Stimulated activated effector memory CD8-positive, alpha-beta T cell treated with anti-CD3 and anti-CD28 coated beads, Interleukin-12 subunit alpha, Interleukin-12 subunit beta, amount 100 ng/mL, for 72 hours (primary cell): ENCODE results near the gene OR51A4.
"Not testable (repeated sequence)": the region's sequence is repeated elsewhere in the genome, so short reads cannot be mapped to it uniquely, and the experiment has no call there.

Experiments used
- ATAC-seq: fragments of 150-1000 bp; cut with Tn5 transposase; 2 replicates; pipeline ENCODE4 v1.10.0; 2021
- DNase-seq, 2 donors: peaks; one replicate each; pipeline ENCODE4 v3.0.0; 2021 to 2022; ENCODE audit warnings: low spot score in 2 of 2
- H3K27ac Mint-ChIP-seq: one replicate; pipeline ENCODE4 v1.8.0; 2022; ENCODE audit warnings: mild to moderate bottlenecking, mixed read lengths
- H3K36me3 Mint-ChIP-seq: one replicate; pipeline ENCODE4 v1.8.0; 2022; ENCODE audit warnings: mild to moderate bottlenecking, mixed read lengths
- H3K4me1 Mint-ChIP-seq: one replicate; pipeline ENCODE4 v1.8.0; 2022; ENCODE audit warnings: mixed read lengths
- H3K4me3 Mint-ChIP-seq: one replicate; pipeline ENCODE4 v1.8.0; 2022; ENCODE audit warnings: mild to moderate bottlenecking, mixed read lengths
- H3K9me3 Mint-ChIP-seq: one replicate; pipeline ENCODE4 v1.8.0; 2022; ENCODE audit warnings: mixed read lengths

The OR51A4 gene

GRCh38 chr11:4947505-4947904, at the start of gene OR51A4:
TSS of gene OR51A4 (minus strand) at chr11:4947605. CDS start at chr11:4947100, 505 bp downstream.
- no peak within 1 kb of the TSS for H3K27ac Mint-ChIP-seq
- no peaks in the 10 kb centered on the region for H3K9me3 Mint-ChIP-seq
- H3K4me1 Mint-ChIP-seq, result no peaks in the 10 kb centered on the region
- H3K36me3 Mint-ChIP-seq, result no peaks in the 10 kb centered on the region
- DNase-seq, result no peak
- ATAC-seq, result no peak
- H3K4me3 Mint-ChIP-seq, result no peak within 1 kb of the TSS

- no peak for DNase-seq
- no peak within 1 kb of the TSS for H3K4me3 Mint-ChIP-seq
- H3K4me1 Mint-ChIP-seq, result no peaks in the 10 kb centered on the region
- H3K36me3 Mint-ChIP-seq, result no peaks in the 10 kb centered on the region
- ATAC-seq, result no peak
- no peak within 1 kb of the TSS for H3K27ac Mint-ChIP-seq
- H3K9me3 Mint-ChIP-seq, result no peaks in the 10 kb centered on the region
Observed at GRCh38 chr11:4994551-4994950, 47.1 kb upstream of the OR51A4 start, which contains the start of gene OR51L1. TSS of gene OR51L1 (plus strand) at chr11:4994851. CDS start at chr11:4998983, 4,132 bp downstream.

- H3K36me3 Mint-ChIP-seq, result no peaks in the 10 kb centered on the region
- ATAC-seq (peak; percentile 37), DNase-seq (no peak)
- H3K4me3 Mint-ChIP-seq, result no peak overlapping the region
- no peak overlapping the region for H3K27ac Mint-ChIP-seq
- no peaks in the 10 kb centered on the region for H3K4me1 Mint-ChIP-seq
- peaks cover 4% of the 10 kb centered on the region for H3K9me3 Mint-ChIP-seq
Observed at GRCh38 chr11:4991060-4991459, 43.7 kb upstream of the OR51A4 start.

GRCh38 chr11:4983841-4984240, 36.4 kb upstream of the OR51A4 start:
- no peak for ATAC-seq
- no peaks in the 10 kb centered on the region for H3K4me1 Mint-ChIP-seq

GRCh38 chr11:4982678-4983077, 35.3 kb upstream of the OR51A4 start:
- no peak overlapping the region for H3K4me3 Mint-ChIP-seq
- DNase-seq (no peak), ATAC-seq (no peak)
- no peaks in the 10 kb centered on the region for H3K36me3 Mint-ChIP-seq
- H3K27ac Mint-ChIP-seq, result no peak overlapping the region
- H3K4me1 Mint-ChIP-seq, result no peaks in the 10 kb centered on the region
- H3K9me3 Mint-ChIP-seq, result peaks cover 5% of the 10 kb centered on the region

More at GRCh38 chr11:4983841-4984240, 36.4 kb upstream of the OR51A4 start:
- no peak overlapping the region for H3K4me3 Mint-ChIP-seq
- DNase-seq, result no peak
- H3K27ac Mint-ChIP-seq, result no peak overlapping the region
- no peaks in the 10 kb centered on the region for H3K36me3 Mint-ChIP-seq
- H3K9me3 Mint-ChIP-seq, result peaks cover 4% of the 10 kb centered on the region

- Mint-ChIP-seq H3K27ac (no peak overlapping the region), H3K4me3 (no peak overlapping the region), H3K4me1 (no peaks in the 10 kb centered on the region), H3K36me3 (no peaks in the 10 kb centered on the region), H3K9me3 (peaks cover 3% of the 10 kb centered on the region)
- no peak for ATAC-seq
- DNase-seq, result no peak
Observed at GRCh38 chr11:4979036-4979435, 31.6 kb upstream of the OR51A4 start.

- Mint-ChIP-seq H3K27ac (no peak overlapping the region), H3K4me3 (no peak overlapping the region)
Observed at GRCh38 chr11:4975436-4975835, 28.0 kb upstream of the OR51A4 start.

GRCh38 chr11:4962816-4963215, 15.4 kb upstream of the OR51A4 start:
- no peak overlapping the region for H3K4me3 Mint-ChIP-seq
- H3K27ac Mint-ChIP-seq, result no peak overlapping the region
- H3K9me3 Mint-ChIP-seq, result peaks cover 8% of the 10 kb centered on the region
- no peaks in the 10 kb centered on the region for H3K4me1 Mint-ChIP-seq
- no peaks in the 10 kb centered on the region for H3K36me3 Mint-ChIP-seq
- ATAC-seq (no peak), DNase-seq (no peak)

More at GRCh38 chr11:4975436-4975835, 28.0 kb upstream of the OR51A4 start:
- no peak for DNase-seq
- ATAC-seq, result no peak
- Mint-ChIP-seq H3K4me1 (no peaks in the 10 kb centered on the region), H3K9me3 (peaks cover 3% of the 10 kb centered on the region), H3K36me3 (no peaks in the 10 kb centered on the region)

GRCh38 chr11:4960877-4961276, 13.5 kb upstream of the OR51A4 start:
- peak; percentile 49 for ATAC-seq

GRCh38 chr11:4957396-4957795, 10.0 kb upstream of the OR51A4 start:
- no peak for ATAC-seq
- Mint-ChIP-seq H3K27ac (no peak overlapping the region), H3K4me1 (no peaks in the 10 kb centered on the region), H3K36me3 (no peaks in the 10 kb centered on the region), H3K4me3 (no peak overlapping the region), H3K9me3 (peaks cover 6% of the 10 kb centered on the region)
- DNase-seq, result no peak

More at GRCh38 chr11:4960877-4961276, 13.5 kb upstream of the OR51A4 start:
- H3K4me1 Mint-ChIP-seq, result no peaks in the 10 kb centered on the region
- H3K27ac Mint-ChIP-seq, result no peak overlapping the region
- no peak overlapping the region for H3K4me3 Mint-ChIP-seq
- peaks cover 6% of the 10 kb centered on the region for H3K9me3 Mint-ChIP-seq
- H3K36me3 Mint-ChIP-seq, result no peaks in the 10 kb centered on the region
- no peak for DNase-seq

- not testable (repeated sequence) for DNase-seq, H3K4me1 Mint-ChIP-seq, H3K4me3 Mint-ChIP-seq, H3K27ac Mint-ChIP-seq, H3K9me3 Mint-ChIP-seq, H3K36me3 Mint-ChIP-seq, ATAC-seq
Observed at GRCh38 chr11:4955613-4956012, 8.2 kb upstream of the OR51A4 start, which contains the start of gene OR51A2. TSS of gene OR51A2 (minus strand) at chr11:4955713. CDS start at chr11:4955713, 0 bp downstream.

GRCh38 chr11:4936745-4937144, 10.7 kb downstream of the OR51A4 start:
- DNase-seq (no peak), ATAC-seq (no peak)
- H3K27ac Mint-ChIP-seq, result no peak overlapping the region
- no peaks in the 10 kb centered on the region for H3K36me3 Mint-ChIP-seq
- H3K4me3 Mint-ChIP-seq, result no peak overlapping the region
- H3K4me1 Mint-ChIP-seq, result no peaks in the 10 kb centered on the region
- H3K9me3 Mint-ChIP-seq, result peaks cover 5% of the 10 kb centered on the region

GRCh38 chr11:4932751-4933150, 14.7 kb downstream of the OR51A4 start:
- Mint-ChIP-seq H3K36me3 (no peaks in the 10 kb centered on the region), H3K27ac (no peak overlapping the region), H3K4me1 (no peaks in the 10 kb centered on the region), H3K9me3 (peaks cover 6% of the 10 kb centered on the region), H3K4me3 (no peak overlapping the region)
- no peak for DNase-seq
- ATAC-seq, result no peak

GRCh38 chr11:4926608-4927007, 20.8 kb downstream of the OR51A4 start:
- Mint-ChIP-seq H3K9me3 (peaks cover 8% of the 10 kb centered on the region), H3K27ac (no peak overlapping the region), H3K36me3 (no peaks in the 10 kb centered on the region), H3K4me3 (no peak overlapping the region), H3K4me1 (no peaks in the 10 kb centered on the region)
- DNase-seq (no peak), ATAC-seq (no peak)

- no peak within 1 kb of the TSS for H3K4me3 Mint-ChIP-seq
- H3K36me3 Mint-ChIP-seq, result no peaks in the 10 kb centered on the region
- H3K27ac Mint-ChIP-seq, result no peak within 1 kb of the TSS
- no peaks in the 10 kb centered on the region for H3K4me1 Mint-ChIP-seq
- DNase-seq, result no peak
- H3K9me3 Mint-ChIP-seq, result peaks cover 6% of the 10 kb centered on the region
- no peak for ATAC-seq
Observed at GRCh38 chr11:4924239-4924638, 23.2 kb downstream of the OR51A4 start, which contains the start of gene OR51G1. TSS of gene OR51G1 (minus strand) at chr11:4924339. CDS start at chr11:4924339, 0 bp downstream.

- DNase-seq, result no peak
- Mint-ChIP-seq H3K36me3 (no peaks in the 10 kb centered on the region), H3K4me1 (no peaks in the 10 kb centered on the region)
Observed at GRCh38 chr11:4922304-4922703, 25.1 kb downstream of the OR51A4 start.

GRCh38 chr11:4921796-4922195, 25.6 kb downstream of the OR51A4 start:
- H3K27ac Mint-ChIP-seq, result no peak overlapping the region
- no peaks in the 10 kb centered on the region for H3K36me3 Mint-ChIP-seq
- DNase-seq (no peak), ATAC-seq (no peak)
- peaks cover 6% of the 10 kb centered on the region for H3K9me3 Mint-ChIP-seq
- no peak overlapping the region for H3K4me3 Mint-ChIP-seq
- no peaks in the 10 kb centered on the region for H3K4me1 Mint-ChIP-seq

More at GRCh38 chr11:4922304-4922703, 25.1 kb downstream of the OR51A4 start:
- peaks cover 6% of the 10 kb centered on the region for H3K9me3 Mint-ChIP-seq
- ATAC-seq, result no peak
- no peak overlapping the region for H3K4me3 Mint-ChIP-seq
- H3K27ac Mint-ChIP-seq, result no peak overlapping the region
